PC-3 (cell line): ENCODE measurements around the gene PIGM. TPM values are rescaled to one million over a fixed set of nuclear protein-coding genes. Genes with fewer than 3 reads are reported as not detected.

Experiments
- ATAC-seq: fragments of 200-7000 bp; cut with Tn5 transposase; 2 replicates; pipeline ENCODE4 v1.9.1; 2020; ENCODE audit warnings: mild to moderate bottlenecking, moderate library complexity
- BruUV-seq: library from RNA; stranded (reverse); fragments of 400-500 nt; replicated peaks from 2 replicates; lab custom pipeline; 2021; lab: Mats Ljungman, UMichigan
- CTCF ChIA-PET: fragments of 300-600 bp; sonication (Branson Sonifier 250); formaldehyde crosslinking; loops from one replicate; lab custom pipeline; 2022; ENCODE audit warnings: antibody characterized with exemption; lab: Charles Lee
- POLR2A ChIA-PET: fragments of 300-600 bp; sonication (Branson Sonifier 250); formaldehyde crosslinking; loops from one replicate; lab custom pipeline; 2022; ENCODE audit warnings: antibody characterized with exemption; ENCODE audit not compliant: unreplicated experiment; lab: Charles Lee
- DNase-seq: peaks from one replicate; pipeline ENCODE4 v3.0.0-alpha.2; 2015
- H2AFZ ChIP-seq: fragments of 300-600 bp; sonication (generic); 2 replicates; pipeline ENCODE4 v1.6.0; 2016; ENCODE audit warnings: antibody characterized with exemption, low read length
- H3F3A ChIP-seq: fragments of 300-600 bp; sonication (generic); one replicate; pipeline ENCODE4 v1.6.0; 2017; ENCODE audit warnings: antibody characterized with exemption, low read length, control low read depth, mild to moderate bottlenecking; ENCODE audit not compliant: unreplicated experiment
- H3K27ac ChIP-seq: fragments of 300-600 bp; sonication (generic); 2 replicates; pipeline ENCODE4 v1.5.1; 2016; ENCODE audit warnings: mild to moderate bottlenecking, low read length
- H3K27me3 ChIP-seq: fragments of 300-600 bp; sonication (generic); 2 replicates; pipeline ENCODE4 v1.6.1; 2016; ENCODE audit warnings: low read length, mixed read lengths
- H3K36me3 ChIP-seq: fragments of 300-600 bp; sonication (generic); 2 replicates; pipeline ENCODE4 v1.6.1; 2016; ENCODE audit warnings: low read depth, mixed run types, low read length, mixed read lengths
- H3K4me1 ChIP-seq: fragments of 300-600 bp; sonication (generic); 2 replicates; pipeline ENCODE4 v1.5.1; 2016; ENCODE audit warnings: low read length; ENCODE audit not compliant: insufficient read depth
- H3K4me2 ChIP-seq: fragments of 300-600 bp; sonication (generic); 2 replicates; pipeline ENCODE4 v1.6.0; 2016; ENCODE audit warnings: low read length
- H3K4me3 ChIP-seq: fragments of 300-600 bp; sonication (generic); 2 replicates; pipeline ENCODE4 v1.5.1; 2016; ENCODE audit warnings: mild to moderate bottlenecking, low read length, mixed read lengths
- H3K79me2 ChIP-seq: fragments of 300-600 bp; sonication (generic); 2 replicates; pipeline ENCODE4 v1.6.1; 2017; ENCODE audit warnings: low read length, mixed read lengths
- H3K9ac ChIP-seq: fragments of 300-600 bp; sonication (generic); 2 replicates; pipeline ENCODE4 v1.6.0; 2016; ENCODE audit warnings: mild to moderate bottlenecking, low read length
- H3K9me2 ChIP-seq: fragments of 300-600 bp; sonication (generic); replicated peaks from 2 replicates; pipeline ENCODE4 v1.6.1; 2016; ENCODE audit warnings: mixed run types, low read length, mixed read lengths
- H3K9me3 ChIP-seq: fragments of 300-600 bp; sonication (generic); 2 replicates; pipeline ENCODE4 v1.6.1; 2016; ENCODE audit warnings: low read length, mixed read lengths
- H4K20me1 ChIP-seq: fragments of 300-600 bp; sonication (generic); 2 replicates; pipeline ENCODE4 v1.6.1; 2016; ENCODE audit warnings: low read length, mixed read lengths
- CTCF ChIP-seq: fragments of 300-600 bp; sonication (generic); conservative IDR thresholded peaks from 2 replicates; pipeline ENCODE4 v1.5.1; 2017; ENCODE audit warnings: antibody characterized with exemption, low read depth, mild to moderate bottlenecking, low read length
- EZH2 ChIP-seq: fragments of 300-600 bp; sonication (generic); IDR thresholded peaks from one replicate; pipeline ENCODE4 v1.6.1; 2017; ENCODE audit warnings: antibody characterized with exemption, mild to moderate bottlenecking, low read length; ENCODE audit not compliant: unreplicated experiment
- EZH2phosphoT487 ChIP-seq: fragments of 300-600 bp; sonication (generic); IDR thresholded peaks from 2 replicates; pipeline ENCODE4 v1.6.1; 2018; ENCODE audit warnings: mild to moderate bottlenecking, antibody characterized with exemption, low read length, borderline replicate concordance
- intact Hi-C: fragments of 100-400 bp; cut with micrococcal nuclease; formaldehyde crosslinking; loops from 2 replicates; pipeline ENCODE4 v1.9.0; 2023
- total RNA-seq: library from RNA; depleted of rRNA; stranded (reverse); fragments of >200 nt; gene quantifications from 2 replicates; pipeline ENCODE4 v1.2.3, GENCODE V29; 2014

PIGM gene
- total RNA-seq, 1 experiment from 2014 or later = 6.9 TPM

DNA sequence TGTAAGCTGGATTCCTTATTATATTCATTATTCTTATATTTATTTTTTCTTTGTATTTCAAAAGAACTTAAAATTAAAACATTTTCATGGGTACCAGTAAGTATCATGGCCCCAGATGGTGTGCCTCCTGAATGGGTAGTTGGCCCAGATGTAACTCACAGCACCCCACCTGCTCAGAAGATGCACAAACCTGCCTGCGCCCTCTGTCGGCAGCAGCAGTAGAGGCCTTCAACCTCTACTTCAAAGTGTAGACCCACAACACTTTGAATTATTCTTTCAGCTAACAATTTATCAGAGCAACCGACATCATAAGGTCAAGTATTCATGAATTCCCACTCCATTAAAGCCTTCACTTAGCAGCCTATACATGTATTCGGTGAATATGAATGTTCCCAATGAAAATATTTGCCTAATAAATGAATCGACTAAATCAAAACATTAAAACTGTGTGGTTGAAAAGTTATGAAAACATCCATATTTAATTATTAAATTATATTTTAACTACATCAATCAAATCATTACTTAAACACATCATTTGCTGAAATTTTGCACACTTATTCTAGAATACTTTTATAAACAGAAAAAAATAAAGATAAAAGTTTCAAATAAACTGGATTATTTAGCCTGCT, 25.4 kb downstream of the PIGM start:
- POLR2A ChIA-PET = no interaction called here
- DNase-seq (peak; percentile 89), ATAC-seq (peak; percentile 94)
- H2AFZ ChIP-seq = no peak overlapping the region
- no peak overlapping the region for H3K4me2 ChIP-seq
- no peaks in the 10 kb centered on the region for H3K27me3 ChIP-seq
- no peaks in the 10 kb centered on the region for H3K79me2 ChIP-seq
- no peaks in the 10 kb centered on the region for H3K9me3 ChIP-seq
- H3K4me3 ChIP-seq = no peak overlapping the region
- H3K9me2 ChIP-seq = no peaks in the 10 kb centered on the region
- BruUV-seq = no TSS peak
- CTCF ChIA-PET = interaction anchor here (0.6 to 4.5 kb wide), 10 partner anchors 20 to 208 kb away, joined by 3 to 144 read pairs (median 6); partner anchors contain the start of gene SLAMF9
- H3K36me3 ChIP-seq = no peaks in the 10 kb centered on the region
- H3K27ac ChIP-seq = no peak overlapping the region
- H3K9ac ChIP-seq = no peak overlapping the region
- H4K20me1 ChIP-seq = no peaks in the 10 kb centered on the region
- intact Hi-C loops = loop anchor here (1.0 to 2.0 kb wide), 2 partner anchors 45 to 60 kb away; no protein-coding TSS in a partner anchor
- H3F3A ChIP-seq = no peaks in the 10 kb centered on the region
- H3K4me1 ChIP-seq = no peaks in the 10 kb centered on the region; the same call in 1 of the 2 replicates
- TF ChIP-seq EZH2 (no peak), CTCF (peak; percentile 97), EZH2phosphoT487 (no peak)

GRCh38 chr1:160005070-160005469, 26.7 kb downstream of the PIGM start:
- Histone ChIP-seq H3K4me2 (no peak overlapping the region), H3F3A (no peaks in the 10 kb centered on the region), H3K9ac (no peak overlapping the region), H3K27me3 (no peaks in the 10 kb centered on the region), H3K79me2 (no peaks in the 10 kb centered on the region), H2AFZ (no peak overlapping the region), H3K36me3 (no peaks in the 10 kb centered on the region), H3K27ac (no peak overlapping the region), H3K4me3 (no peak overlapping the region), H3K9me2 (no peaks in the 10 kb centered on the region), H3K4me1 (peaks cover 3% of the 10 kb centered on the region; the same call in 1 of the 2 replicates), H4K20me1 (no peaks in the 10 kb centered on the region), H3K9me3 (no peaks in the 10 kb centered on the region)
- DNase-seq = no peak
- intact Hi-C loops = no loop called here
- TF ChIP-seq EZH2 (no peak), EZH2phosphoT487 (no peak), CTCF (no peak)
- ATAC-seq = no peak
- POLR2A ChIA-PET = no interaction called here
- CTCF ChIA-PET = interaction anchor here (0.6 to 4.5 kb wide), 2 partner anchors 66 to 113 kb away, joined by 3 to 144 read pairs; no protein-coding TSS in a partner anchor
- BruUV-seq = no TSS peak

DNA sequence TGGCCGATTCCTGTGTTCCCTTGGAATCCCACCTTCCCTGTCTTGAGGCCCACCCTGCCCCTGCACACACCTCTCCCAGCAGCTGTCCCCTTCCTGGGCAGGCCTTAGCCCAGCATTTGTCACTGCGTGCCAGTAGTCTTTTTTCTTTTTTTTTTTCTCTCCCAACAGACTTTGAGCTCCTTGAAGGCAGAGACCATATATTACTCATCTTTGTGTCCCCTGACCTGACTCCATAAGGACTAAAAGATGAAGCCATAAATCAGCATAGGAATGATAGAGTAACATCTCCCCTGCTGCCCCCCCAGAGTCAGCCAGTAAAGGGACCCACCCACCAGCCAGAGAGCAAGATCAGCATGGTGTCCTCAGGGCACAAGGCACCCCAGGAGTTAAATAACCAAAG, 27.4 kb downstream of the PIGM start:
- Histone ChIP-seq H3K4me3 (no peak overlapping the region), H3K36me3 (no peaks in the 10 kb centered on the region), H4K20me1 (no peaks in the 10 kb centered on the region), H2AFZ (no peak overlapping the region), H3K9ac (no peak overlapping the region), H3F3A (no peaks in the 10 kb centered on the region), H3K27me3 (no peaks in the 10 kb centered on the region), H3K4me1 (peaks cover 9% of the 10 kb centered on the region), H3K9me3 (no peaks in the 10 kb centered on the region), H3K4me2 (no peak overlapping the region), H3K27ac (no peak overlapping the region), H3K79me2 (no peaks in the 10 kb centered on the region), H3K9me2 (no peaks in the 10 kb centered on the region)
- ChIA-PET POLR2A (interaction anchor here (0.6 kb wide), 1 partner anchor 52 kb away, joined by 4 read pairs; no protein-coding TSS in a partner anchor), CTCF (interaction anchor here (0.6 to 4.5 kb wide), 2 partner anchors 66 to 112 kb away, joined by 3 to 144 read pairs; no protein-coding TSS in a partner anchor)
- intact Hi-C loops = no loop called here
- no TSS peak for BruUV-seq
- DNase-seq (no peak), ATAC-seq (no peak)
- TF ChIP-seq EZH2phosphoT487 (no peak), EZH2 (no peak), CTCF (no peak)
